GM19328 (cell line): ENCODE results near the gene PRRG1.
"Not testable (repeated sequence)": the region's sequence is repeated elsewhere in the genome, so short reads cannot be mapped to it uniquely, and the experiment has no call there.

ENCODE experiments used
- ATAC-seq: cut with Tn5 transposase; IDR thresholded peaks from one replicate; pipeline ENCODE4 v1.9.1; 2021; ENCODE audit warnings: mild to moderate bottlenecking, moderate library complexity; ENCODE audit not compliant: unreplicated experiment

Gene PRRG1

GRCh38 chrX:37468124-37468739 lies 119.1 kb downstream of the PRRG1 start:
- ATAC-seq: no peak

- ATAC-seq: no peak
Measured at GRCh38 chrX:37470711-37471110, 121.5 kb downstream of the PRRG1 start.

- no peak for ATAC-seq
Measured at GRCh38 chrX:37472836-37473235, 123.7 kb downstream of the PRRG1 start.

- no peak for ATAC-seq
Measured at GRCh38 chrX:37474478-37474877, 125.3 kb downstream of the PRRG1 start.

- no peak for ATAC-seq
Measured at GRCh38 chrX:37476571-37477170, 127.5 kb downstream of the PRRG1 start.

- ATAC-seq: not testable (repeated sequence)
Measured at GRCh38 chrX:37484335-37484734, 135.2 kb downstream of the PRRG1 start.

- ATAC-seq: no peak
Measured at GRCh38 chrX:37485429-37485828, 136.3 kb downstream of the PRRG1 start.

GRCh38 chrX:37487271-37487670 lies 138.1 kb downstream of the PRRG1 start:
- ATAC-seq: no peak

- ATAC-seq: no peak
Measured at GRCh38 chrX:37488323-37488722, 139.2 kb downstream of the PRRG1 start.

- ATAC-seq: no peak
Measured at GRCh38 chrX:37491686-37492085, 142.5 kb downstream of the PRRG1 start.

- not testable (repeated sequence) for ATAC-seq
Measured at GRCh38 chrX:37495760-37496159, 146.6 kb downstream of the PRRG1 start.

GRCh38 chrX:37497126-37497525 lies 148.0 kb downstream of the PRRG1 start:
- not testable (repeated sequence) for ATAC-seq

- ATAC-seq: not testable (repeated sequence)
Measured at GRCh38 chrX:37498323-37498722, 149.2 kb downstream of the PRRG1 start.

- not testable (repeated sequence) for ATAC-seq
Measured at GRCh38 chrX:37499649-37500048, 150.5 kb downstream of the PRRG1 start.

- ATAC-seq: no peak
Measured at GRCh38 chrX:37504991-37505390, 155.8 kb downstream of the PRRG1 start.
